HFF-Myc (cell line): ENCODE measurements around the gene ENO2.

Source experiments
- DNase-seq: peaks from one replicate; pipeline ENCODE4 v3.0.0-alpha.2; 2011; ENCODE audit warnings: low read depth; ENCODE audit errors: extremely low read depth
- H3K4me3 ChIP-seq: replicated peaks from 2 replicates; pipeline ENCODE4 v1.5.1; 2011; ENCODE audit warnings: low read depth, mild to moderate bottlenecking, control low read depth, low read length
- TF ChIP-seq, protein P1 (sequence below): IDR thresholded peaks from 2 replicates; pipeline ENCODE4 v1.5.1; 2012; ENCODE audit warnings: mild to moderate bottlenecking, low read depth, low read length, control low read depth; ENCODE audit errors: missing control alignments

The ENO2 gene

DNA sequence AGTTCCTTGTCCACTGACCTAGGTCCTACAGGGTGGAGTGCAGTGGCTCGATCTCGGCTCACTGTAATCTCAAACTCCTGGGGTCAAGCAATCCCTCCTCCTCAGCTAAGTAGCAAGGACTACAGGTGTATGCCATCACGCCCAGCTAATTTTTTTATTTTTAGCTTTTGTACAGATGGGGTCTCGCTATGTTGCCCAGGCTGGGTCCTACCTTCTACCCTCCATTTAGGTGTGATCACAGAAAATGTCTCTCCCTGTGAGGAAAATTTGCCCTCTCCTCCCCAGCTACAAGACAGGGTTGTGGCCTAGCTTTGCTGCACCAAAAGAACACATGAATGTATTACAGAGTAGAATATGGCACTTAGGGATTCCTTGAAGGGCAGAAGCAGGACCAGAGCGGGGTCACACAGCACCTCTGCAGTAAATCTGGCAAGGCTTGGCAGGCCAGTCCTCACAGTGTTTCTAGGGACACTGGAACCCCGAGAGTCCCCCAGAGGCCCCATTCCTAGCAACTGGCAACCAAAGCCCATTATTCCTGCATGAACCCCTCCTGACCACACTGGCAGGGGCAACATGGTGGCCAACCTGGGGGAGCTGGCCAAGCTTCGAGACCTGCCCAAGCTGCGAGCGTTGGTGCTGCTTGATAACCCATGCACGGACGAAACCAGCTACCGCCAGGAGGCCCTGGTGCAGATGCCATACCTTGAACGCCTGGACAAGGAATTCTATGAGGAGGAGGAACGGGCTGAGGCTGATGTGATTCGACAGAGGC, 2.0 kb upstream of the ENO2 start:
- H3K4me3 ChIP-seq = no peak overlapping the region
- TF ChIP-seq, protein P1, sequence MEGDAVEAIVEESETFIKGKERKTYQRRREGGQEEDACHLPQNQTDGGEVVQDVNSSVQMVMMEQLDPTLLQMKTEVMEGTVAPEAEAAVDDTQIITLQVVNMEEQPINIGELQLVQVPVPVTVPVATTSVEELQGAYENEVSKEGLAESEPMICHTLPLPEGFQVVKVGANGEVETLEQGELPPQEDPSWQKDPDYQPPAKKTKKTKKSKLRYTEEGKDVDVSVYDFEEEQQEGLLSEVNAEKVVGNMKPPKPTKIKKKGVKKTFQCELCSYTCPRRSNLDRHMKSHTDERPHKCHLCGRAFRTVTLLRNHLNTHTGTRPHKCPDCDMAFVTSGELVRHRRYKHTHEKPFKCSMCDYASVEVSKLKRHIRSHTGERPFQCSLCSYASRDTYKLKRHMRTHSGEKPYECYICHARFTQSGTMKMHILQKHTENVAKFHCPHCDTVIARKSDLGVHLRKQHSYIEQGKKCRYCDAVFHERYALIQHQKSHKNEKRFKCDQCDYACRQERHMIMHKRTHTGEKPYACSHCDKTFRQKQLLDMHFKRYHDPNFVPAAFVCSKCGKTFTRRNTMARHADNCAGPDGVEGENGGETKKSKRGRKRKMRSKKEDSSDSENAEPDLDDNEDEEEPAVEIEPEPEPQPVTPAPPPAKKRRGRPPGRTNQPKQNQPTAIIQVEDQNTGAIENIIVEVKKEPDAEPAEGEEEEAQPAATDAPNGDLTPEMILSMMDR = no peak
- DNase-seq = no peak

DNA sequence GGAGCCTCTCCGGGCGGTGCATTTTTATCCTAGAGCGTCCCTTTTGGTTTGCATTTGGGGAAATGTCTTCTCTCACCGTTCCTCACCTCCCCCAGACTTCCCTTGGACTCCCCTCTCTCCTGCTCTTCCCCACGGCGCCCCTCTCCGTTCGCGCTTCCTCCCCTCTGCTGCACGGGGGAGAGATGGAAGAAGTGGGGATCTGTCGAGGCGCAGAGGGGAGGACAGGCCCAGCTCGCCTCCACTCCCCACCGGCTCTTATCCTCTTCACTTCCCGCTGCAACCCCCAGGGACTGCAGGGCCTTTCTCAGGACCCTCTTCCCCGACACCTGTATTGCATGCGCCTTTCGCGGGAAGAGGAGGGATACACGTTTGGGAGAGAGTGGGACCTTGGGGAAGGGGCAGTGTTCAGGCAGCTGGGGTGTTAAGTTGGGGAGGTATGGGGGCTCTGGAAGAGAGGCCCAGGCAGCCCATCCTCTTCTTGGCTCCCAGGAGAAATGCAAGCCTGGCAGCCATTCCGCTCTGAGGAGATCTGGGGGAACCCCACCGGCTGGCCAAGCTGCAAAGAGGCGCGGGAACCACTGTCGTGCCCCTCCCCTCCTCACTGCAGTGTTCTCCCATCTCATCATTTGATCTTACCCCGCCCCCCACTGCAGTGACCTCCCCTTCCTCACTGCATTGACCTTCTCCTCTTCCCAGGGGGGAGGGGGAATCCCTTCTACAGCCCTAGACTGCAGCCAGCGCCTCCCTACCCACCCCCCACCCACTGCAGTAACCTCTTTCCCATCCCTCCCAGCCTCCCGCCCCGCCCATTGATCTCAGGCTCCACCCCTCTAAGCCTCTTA, 788 bp downstream of the ENO2 start:
- H3K4me3 ChIP-seq = peak overlapping the region; percentile 45
- TF ChIP-seq, protein P1 = no peak
- DNase-seq = no peak

DNA sequence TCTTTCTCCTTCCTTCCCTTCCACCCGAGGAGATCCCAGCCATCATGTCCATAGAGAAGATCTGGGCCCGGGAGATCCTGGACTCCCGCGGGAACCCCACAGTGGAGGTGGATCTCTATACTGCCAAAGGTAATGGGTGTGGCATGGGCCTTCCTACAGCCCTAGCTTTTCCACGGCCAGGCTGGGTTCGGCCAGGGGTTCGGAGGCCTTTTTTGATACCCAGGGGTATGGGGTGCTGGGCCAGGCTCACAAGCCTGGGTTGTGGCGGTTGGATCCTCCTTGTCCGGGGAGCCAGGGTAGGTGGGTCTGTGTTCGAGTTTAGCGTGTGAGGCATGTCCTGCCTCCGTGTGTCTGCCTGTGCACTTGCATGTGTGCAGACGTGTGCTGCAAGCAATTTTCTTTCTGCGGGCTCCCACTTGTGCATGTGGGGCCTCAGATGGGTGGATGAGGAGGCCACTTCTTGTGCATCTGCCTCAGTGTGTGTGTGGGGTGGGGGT, 1.5 kb downstream of the ENO2 start:
- TF ChIP-seq, protein P1 = no peak
- H3K4me3 ChIP-seq = no peak overlapping the region
- no peak for DNase-seq

DNA sequence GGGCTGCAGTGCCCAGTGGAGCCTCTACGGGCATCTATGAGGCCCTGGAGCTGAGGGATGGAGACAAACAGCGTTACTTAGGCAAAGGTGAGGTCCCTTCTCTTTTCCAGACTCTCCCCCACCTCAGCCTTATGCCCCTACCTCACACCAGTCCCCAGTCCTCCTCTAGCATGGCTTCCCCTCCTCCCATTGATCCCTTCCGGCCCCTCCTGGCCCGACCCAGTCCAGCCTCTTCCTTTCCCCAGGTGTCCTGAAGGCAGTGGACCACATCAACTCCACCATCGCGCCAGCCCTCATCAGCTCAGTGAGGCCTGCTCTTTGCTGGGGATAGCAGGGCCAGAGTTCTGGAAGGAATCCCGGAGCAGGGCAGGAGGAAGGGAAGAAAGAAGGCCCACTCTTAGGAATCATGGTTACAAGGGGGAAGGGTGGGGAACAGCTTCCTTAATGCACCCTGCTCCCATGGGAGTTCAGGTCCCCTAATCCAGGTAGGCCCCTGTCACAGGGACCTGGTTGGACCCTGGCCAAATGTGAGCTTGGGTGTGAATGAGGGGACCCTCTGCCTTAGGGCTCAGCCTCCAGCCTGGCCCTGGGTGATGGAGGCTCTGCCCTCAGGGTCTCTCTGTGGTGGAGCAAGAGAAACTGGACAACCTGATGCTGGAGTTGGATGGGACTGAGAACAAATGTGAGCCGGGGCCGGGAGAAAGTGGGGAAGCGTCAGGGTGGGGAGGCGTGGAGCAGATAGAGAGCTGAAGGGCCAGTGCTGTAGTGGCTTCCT, 2.2 kb downstream of the ENO2 start:
- DNase-seq = no peak
- H3K4me3 ChIP-seq = no peak overlapping the region
- TF ChIP-seq, protein P1 = no peak

DNA sequence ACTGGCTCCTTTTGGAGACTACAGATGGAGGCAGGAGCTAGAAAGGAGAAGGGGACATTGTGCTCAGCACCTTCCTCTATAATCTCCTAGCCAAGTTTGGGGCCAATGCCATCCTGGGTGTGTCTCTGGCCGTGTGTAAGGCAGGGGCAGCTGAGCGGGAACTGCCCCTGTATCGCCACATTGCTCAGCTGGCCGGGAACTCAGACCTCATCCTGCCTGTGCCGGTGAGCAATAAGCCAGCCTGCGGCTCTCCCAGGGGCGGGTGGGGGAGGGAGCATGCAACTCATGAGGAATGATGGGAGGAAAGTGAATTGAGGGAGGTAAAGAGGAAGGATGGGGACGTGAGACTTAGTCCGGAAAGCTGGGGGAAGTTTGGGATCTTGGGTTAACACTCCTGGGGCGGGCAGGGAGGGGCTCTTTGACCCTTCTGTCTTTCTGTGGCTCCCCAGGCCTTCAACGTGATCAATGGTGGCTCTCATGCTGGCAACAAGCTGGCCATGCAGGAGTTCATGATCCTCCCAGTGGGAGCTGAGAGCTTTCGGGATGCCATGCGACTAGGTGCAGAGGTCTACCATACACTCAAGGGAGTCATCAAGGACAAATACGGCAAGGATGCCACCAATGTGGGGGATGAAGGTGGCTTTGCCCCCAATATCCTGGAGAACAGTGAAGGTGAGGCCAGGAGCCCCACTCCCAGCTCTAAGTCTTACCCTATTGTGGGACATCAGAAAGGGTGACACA, 3.3 kb downstream of the ENO2 start:
- H3K4me3 ChIP-seq = no peak overlapping the region
- TF ChIP-seq, protein P1 = no peak
- DNase-seq = no peak

DNA sequence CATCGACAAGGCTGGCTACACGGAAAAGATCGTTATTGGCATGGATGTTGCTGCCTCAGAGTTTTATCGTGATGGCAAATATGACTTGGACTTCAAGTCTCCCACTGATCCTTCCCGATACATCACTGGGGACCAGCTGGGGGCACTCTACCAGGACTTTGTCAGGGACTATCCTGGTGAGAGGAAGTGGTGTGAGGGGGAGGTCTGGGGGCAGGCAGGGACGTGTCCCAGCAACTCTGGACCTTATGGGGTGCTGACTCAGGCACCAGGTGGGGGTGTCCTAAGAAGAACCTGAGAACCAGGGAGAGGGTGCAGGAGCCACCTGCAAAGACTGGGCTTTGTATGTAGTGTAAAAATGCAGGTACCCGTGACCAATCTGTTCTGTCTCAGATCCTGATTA, 5.2 kb downstream of the ENO2 start:
- no peak overlapping the region for H3K4me3 ChIP-seq
- TF ChIP-seq, protein P1 = peak; percentile 9
- DNase-seq = no peak
